ENCODE results near the gene MGAT4A.
"Not testable (repeated sequence)": the region's sequence is repeated elsewhere in the genome, so short reads cannot be mapped to it uniquely, and the experiment has no call there.

The MGAT4A gene

GRCh38 chr2:98598781-98599428, 132.0 kb downstream of the MGAT4A start:
- DNase-seq = no peak

GRCh38 chr2:98594665-98595064, 136.3 kb downstream of the MGAT4A start:
- DNase-seq = not testable (repeated sequence)

- DNase-seq = no peak
Measured at GRCh38 chr2:98592565-98592964, 138.4 kb downstream of the MGAT4A start.

- DNase-seq = no peak
Measured at GRCh38 chr2:98589489-98589888, 141.4 kb downstream of the MGAT4A start.

- DNase-seq = no peak
Measured at GRCh38 chr2:98588880-98589431, 142.0 kb downstream of the MGAT4A start.

GRCh38 chr2:98586551-98587140, 144.3 kb downstream of the MGAT4A start:
- DNase-seq = no peak

GRCh38 chr2:98585386-98585785, 145.5 kb downstream of the MGAT4A start:
- DNase-seq = no peak

GRCh38 chr2:98583816-98584618, 146.9 kb downstream of the MGAT4A start:
- no peak for DNase-seq

- DNase-seq = no peak
Measured at GRCh38 chr2:98583276-98583675, 147.7 kb downstream of the MGAT4A start.

GRCh38 chr2:98582523-98582922, 148.4 kb downstream of the MGAT4A start:
- DNase-seq = no peak

GRCh38 chr2:98580656-98581284, 150.2 kb downstream of the MGAT4A start:
- no peak for DNase-seq

- DNase-seq = no peak
Measured at GRCh38 chr2:98579926-98580325, 151.0 kb downstream of the MGAT4A start.

- DNase-seq = no peak
Measured at GRCh38 chr2:98578231-98578630, 152.7 kb downstream of the MGAT4A start.

- no peak for DNase-seq
Measured at GRCh38 chr2:98577313-98577712, 153.6 kb downstream of the MGAT4A start.

GRCh38 chr2:98576666-98577312, 154.1 kb downstream of the MGAT4A start:
- no peak for DNase-seq

- DNase-seq = no peak
Measured at GRCh38 chr2:98573426-98573825, 157.5 kb downstream of the MGAT4A start.

- DNase-seq = no peak
Measured at GRCh38 chr2:98572676-98573075, 158.3 kb downstream of the MGAT4A start.

- no peak for DNase-seq
Measured at GRCh38 chr2:98572211-98572610, 158.7 kb downstream of the MGAT4A start.

- DNase-seq = no peak
Measured at GRCh38 chr2:98571796-98572195, 159.1 kb downstream of the MGAT4A start.

GRCh38 chr2:98571121-98571701, 159.7 kb downstream of the MGAT4A start:
- DNase-seq = no peak

- no peak for DNase-seq
Measured at GRCh38 chr2:98570356-98570755, 160.6 kb downstream of the MGAT4A start.

- no peak for DNase-seq
Measured at GRCh38 chr2:98569915-98570314, 161.0 kb downstream of the MGAT4A start.
